Mesodermal cell (in vitro differentiated cells): ENCODE data around the gene VWA5B2.

Experiments used
- H3K27ac ChIP-seq: 2 replicates; pipeline ENCODE4 v1.7.0; 2013; ENCODE audit warnings: mild to moderate bottlenecking, low read depth, low read length, moderate library complexity; ENCODE audit not compliant: severe bottlenecking
- H3K36me3 ChIP-seq: 2 replicates; pipeline ENCODE4 v1.7.1; 2013; ENCODE audit warnings: mild to moderate bottlenecking, low read length, moderate library complexity; ENCODE audit not compliant: control insufficient read depth, insufficient read depth
- H3K4me1 ChIP-seq: one replicate; pipeline ENCODE4 v1.7.1; 2013; ENCODE audit warnings: mild to moderate bottlenecking, low read length; ENCODE audit not compliant: insufficient read depth, control insufficient read depth, poor library complexity, severe bottlenecking
- H3K4me3 ChIP-seq: 2 replicates; pipeline ENCODE4 v1.7.0; 2013; ENCODE audit warnings: low read length, control low read depth, mild to moderate bottlenecking; ENCODE audit not compliant: insufficient read depth, poor library complexity, severe bottlenecking; ENCODE audit errors: extremely low read depth
- H3K9me3 ChIP-seq: 2 replicates; pipeline ENCODE4 v1.7.1; 2013; ENCODE audit warnings: mild to moderate bottlenecking, low read length, moderate library complexity; ENCODE audit not compliant: control insufficient read depth
- WGBS, 2 experiments: methylation state at CpG; one replicate each; pipeline ENCODE4 v1.1.5; 2013; ENCODE audit warnings: missing lambda C conversion rate in 2 of 2; ENCODE audit not compliant: insufficient coverage in 2 of 2; 5-methylcytosine and 5-hydroxymethylcytosine counted together

VWA5B2 gene

DNA sequence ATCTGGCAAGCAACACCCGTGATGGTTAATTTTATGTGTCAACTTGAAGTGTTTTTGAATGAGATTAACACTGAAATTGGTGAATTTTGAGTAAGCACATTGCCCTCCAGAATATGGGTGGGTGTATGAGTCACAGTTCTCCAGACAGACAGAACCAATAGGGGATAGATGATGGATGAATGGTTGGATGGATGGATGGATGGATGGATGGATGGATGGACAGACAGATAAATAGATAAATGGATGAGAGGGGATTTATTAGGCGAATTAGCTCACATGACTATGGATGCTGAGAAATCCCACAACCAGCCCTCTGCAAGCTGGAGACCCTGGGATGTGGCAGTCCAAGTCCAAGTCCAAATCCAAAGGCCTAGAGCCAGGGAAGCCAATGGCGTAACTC, 5.4 kb upstream of the VWA5B2 start:
- Histone ChIP-seq H3K4me3 (no peak overlapping the region), H3K27ac (no peak overlapping the region), H3K4me1 (no peaks in the 10 kb centered on the region), H3K36me3 (no peaks in the 10 kb centered on the region), H3K9me3 (no peaks in the 10 kb centered on the region)
- 84 to 85% methylated on average over 3 of the region's 3 CpGs for WGBS, 2 experiments

DNA sequence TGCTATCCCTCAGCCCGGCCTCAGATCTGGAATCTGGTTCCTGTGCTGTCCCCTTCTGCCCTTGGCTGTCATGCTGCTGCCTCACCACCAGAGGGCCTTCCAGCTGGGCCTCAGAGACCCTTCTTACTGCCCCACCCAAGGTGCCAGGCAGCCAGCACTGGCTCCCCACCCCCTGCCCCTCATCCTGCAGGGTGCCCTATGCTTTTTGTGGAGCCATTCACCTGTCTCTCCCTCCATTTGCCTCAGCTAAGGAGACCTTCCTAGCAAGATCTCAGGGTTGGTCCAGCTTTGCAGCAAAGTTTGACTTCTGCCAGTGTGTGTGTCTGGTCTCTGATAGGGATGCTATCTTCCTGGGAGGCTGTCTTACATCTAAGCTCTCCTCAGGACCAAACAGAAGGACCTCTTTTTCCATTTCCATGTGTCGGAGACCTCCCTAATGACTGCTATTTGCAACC, 1.9 kb upstream of the VWA5B2 start:
- Histone ChIP-seq H3K36me3 (no peaks in the 10 kb centered on the region), H3K4me1 (peaks cover 5% of the 10 kb centered on the region), H3K9me3 (no peaks in the 10 kb centered on the region), H3K27ac (no peak overlapping the region), H3K4me3 (no peak overlapping the region)
- WGBS, 2 experiments = 58 to 67% methylated on average over 2 of the region's 2 CpGs

- H3K4me3 ChIP-seq = no peak overlapping the region
- 16 to 37% methylated on average over 6 to 7 of the region's 12 CpGs for WGBS, 2 experiments
- H3K4me1 ChIP-seq = peaks cover 5% of the 10 kb centered on the region
Measured at GRCh38 chr3:184228376-184229137, 828 bp upstream of the VWA5B2 start.

GRCh38 chr3:184230081-184230602, 757 bp downstream of the VWA5B2 start:
- 3% methylated on average over 31 to 60 of the region's 61 CpGs for WGBS, 2 experiments
- Histone ChIP-seq H3K9me3 (no peaks in the 10 kb centered on the region), H3K4me3 (peak overlapping the region; percentile 22), H3K36me3 (no peaks in the 10 kb centered on the region), H3K4me1 (peaks cover 5% of the 10 kb centered on the region), H3K27ac (no peak overlapping the region)

More at GRCh38 chr3:184228376-184229137, 828 bp upstream of the VWA5B2 start:
- H3K27ac ChIP-seq = no peak overlapping the region
- no peaks in the 10 kb centered on the region for H3K9me3 ChIP-seq
- H3K36me3 ChIP-seq = no peaks in the 10 kb centered on the region

DNA sequence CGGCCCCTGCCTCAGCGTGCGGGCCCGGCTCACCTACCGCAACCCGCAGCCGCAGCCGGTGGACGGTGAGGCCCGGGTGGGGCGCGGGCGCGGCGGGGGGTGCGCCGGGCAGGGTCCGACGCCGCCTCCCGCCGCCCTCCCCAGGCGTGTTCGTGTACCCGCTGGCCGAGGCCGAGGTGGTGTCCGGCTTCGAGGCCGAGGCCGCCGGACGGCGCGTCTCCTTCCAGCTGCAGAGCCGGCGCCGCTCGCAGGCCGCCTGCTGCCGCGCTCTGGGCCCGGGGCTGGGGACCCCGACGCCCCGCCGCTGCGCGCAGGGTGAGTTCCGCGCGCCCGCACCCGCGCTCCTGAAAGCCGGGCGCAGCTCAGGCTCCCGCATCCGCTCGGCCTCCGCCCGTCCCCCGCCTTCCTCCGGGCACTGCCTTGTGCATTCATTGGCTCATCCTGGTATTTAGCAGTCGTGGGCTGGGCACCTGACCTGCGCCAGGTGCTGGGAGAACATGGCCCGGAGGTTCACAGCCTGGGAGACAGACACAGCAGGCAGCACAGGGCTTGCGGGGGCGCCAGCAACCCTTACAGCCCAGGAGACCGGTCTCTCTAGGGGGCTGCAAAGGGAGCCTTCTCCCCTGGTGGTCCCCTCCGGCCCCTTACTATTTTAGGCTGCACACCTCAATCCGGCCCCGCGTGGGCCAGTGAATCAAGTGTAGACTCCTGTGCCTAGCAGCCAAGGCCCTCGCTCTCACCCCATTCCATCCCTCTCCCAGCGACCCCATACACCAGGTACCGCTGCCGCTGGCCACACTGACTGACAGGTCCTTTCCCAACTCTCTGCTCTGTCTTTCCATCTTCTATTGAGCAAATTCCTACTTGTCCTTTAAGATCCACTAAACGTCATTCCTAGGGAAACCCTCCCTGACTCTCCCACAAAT, 1.5 kb downstream of the VWA5B2 start:
- H3K4me3 ChIP-seq = no peak overlapping the region
- 7 to 10% methylated on average over 67 to 74 of the region's 79 CpGs for WGBS, 2 experiments
- H3K36me3 ChIP-seq = no peaks in the 10 kb centered on the region
- no peak overlapping the region for H3K27ac ChIP-seq
- H3K4me1 ChIP-seq = peaks cover 5% of the 10 kb centered on the region
- H3K9me3 ChIP-seq = no peaks in the 10 kb centered on the region

GRCh38 chr3:184231671-184232070, 2.3 kb downstream of the VWA5B2 start:
- 66% methylated on average over 3 of the region's 3 CpGs for WGBS, 2 experiments

DNA sequence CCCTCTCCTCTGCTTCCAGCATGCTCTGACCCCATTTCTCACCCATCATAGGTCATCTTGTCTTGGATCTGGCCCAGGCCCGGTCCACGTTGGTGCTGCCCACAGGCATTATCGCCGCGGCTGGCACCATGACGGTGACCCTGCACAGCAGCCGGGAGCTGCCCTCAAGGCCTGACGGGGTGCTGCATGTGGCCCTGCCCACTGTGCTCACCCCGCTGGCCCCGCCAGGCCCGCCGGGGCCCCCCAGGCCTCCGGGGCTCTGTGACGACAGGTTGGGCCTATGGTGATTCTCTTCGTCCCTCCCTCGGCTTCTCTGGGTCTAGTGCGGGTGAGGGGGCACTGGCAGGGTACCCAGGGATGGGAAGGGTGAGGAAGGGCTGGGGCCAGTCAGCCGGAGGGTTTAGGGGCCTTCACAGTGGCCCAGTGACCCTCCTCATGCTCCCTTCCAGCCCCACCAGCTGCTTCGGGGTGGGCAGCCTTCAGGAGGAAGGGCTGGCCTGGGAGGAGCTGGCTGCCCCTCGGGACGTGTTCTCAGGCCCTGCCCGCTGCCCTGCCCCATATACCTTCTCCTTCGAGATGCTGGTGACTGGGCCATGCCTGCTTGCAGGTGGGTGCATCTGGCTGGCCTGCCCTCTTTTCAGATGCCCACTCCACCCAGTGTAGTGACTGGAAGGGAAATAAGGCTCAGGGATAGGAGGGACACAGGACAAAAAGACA, 3.9 kb downstream of the VWA5B2 start:
- peaks cover 5% of the 10 kb centered on the region for H3K4me1 ChIP-seq
- H3K36me3 ChIP-seq = no peaks in the 10 kb centered on the region
- H3K4me3 ChIP-seq = no peak overlapping the region
- H3K9me3 ChIP-seq = no peaks in the 10 kb centered on the region
- H3K27ac ChIP-seq = no peak overlapping the region
- WGBS, 2 experiments = 86 to 93% methylated on average over 14 to 23 of the region's 23 CpGs

More at GRCh38 chr3:184231671-184232070, 2.3 kb downstream of the VWA5B2 start:
- Histone ChIP-seq H3K4me3 (no peak overlapping the region), H3K9me3 (no peaks in the 10 kb centered on the region), H3K36me3 (no peaks in the 10 kb centered on the region), H3K27ac (no peak overlapping the region), H3K4me1 (peaks cover 5% of the 10 kb centered on the region)

DNA sequence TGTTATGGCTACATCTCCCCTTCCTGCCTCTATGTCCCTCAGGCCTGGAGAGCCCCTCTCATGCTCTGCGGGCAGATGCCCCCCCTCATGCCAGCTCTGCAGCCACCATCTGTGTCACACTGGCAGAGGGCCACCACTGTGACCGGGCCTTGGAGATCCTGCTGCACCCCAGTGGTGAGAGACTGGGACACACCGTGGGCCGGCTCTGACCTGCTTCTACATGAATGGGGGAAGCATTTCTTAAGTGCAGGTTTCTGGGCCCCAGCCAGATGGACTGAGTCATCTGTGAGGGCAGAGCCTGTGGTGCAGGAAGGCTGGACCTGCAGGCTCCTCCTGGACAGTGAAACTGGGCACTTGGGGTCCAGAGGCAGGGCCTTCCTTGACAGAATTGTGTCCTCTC, 4.8 kb downstream of the VWA5B2 start:
- 42% methylated on average over 3 of the region's 4 CpGs; no CpG with 5 or more reads in 1 of the 2 experiments for WGBS, 2 experiments
- Histone ChIP-seq H3K36me3 (no peaks in the 10 kb centered on the region), H3K4me1 (peaks cover 5% of the 10 kb centered on the region), H3K4me3 (no peak overlapping the region), H3K27ac (no peak overlapping the region), H3K9me3 (no peaks in the 10 kb centered on the region)

DNA sequence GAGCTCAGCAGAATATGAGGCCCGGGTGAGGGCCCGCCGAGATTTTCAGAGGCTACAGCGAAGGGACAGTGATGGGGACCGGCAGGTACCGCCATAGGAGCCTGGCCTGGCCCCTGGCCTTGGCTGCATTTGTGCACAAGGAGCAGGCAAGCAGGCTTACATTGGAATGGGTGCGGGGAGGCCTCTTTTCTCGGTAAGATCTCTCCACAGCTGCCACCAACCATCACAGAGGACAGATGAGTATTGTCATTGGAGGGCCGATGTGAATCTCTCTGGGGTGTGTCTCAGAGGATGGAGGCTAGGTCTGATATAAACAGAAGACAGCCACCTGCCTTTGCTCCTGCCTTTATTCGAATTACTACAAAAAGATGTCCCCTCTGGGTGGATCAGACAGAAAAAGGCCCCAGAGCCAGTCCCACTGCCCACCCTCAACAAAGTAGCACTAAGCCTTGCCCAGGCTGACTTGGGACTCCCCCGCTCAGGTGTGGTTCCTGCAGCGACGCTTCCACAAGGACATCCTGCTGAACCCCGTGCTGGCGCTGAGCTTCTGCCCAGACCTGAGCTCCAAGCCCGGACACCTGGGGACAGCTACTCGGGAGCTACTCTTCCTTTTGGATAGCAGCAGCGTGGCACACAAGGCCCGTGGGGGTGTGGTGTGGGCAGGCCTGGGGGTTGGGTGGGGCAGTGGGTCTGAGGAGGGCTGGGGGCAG, 5.4 kb downstream of the VWA5B2 start:
- Histone ChIP-seq H3K4me3 (no peak overlapping the region), H3K36me3 (no peaks in the 10 kb centered on the region), H3K27ac (no peak overlapping the region), H3K9me3 (no peaks in the 10 kb centered on the region), H3K4me1 (peaks cover under 1% of the 10 kb centered on the region)
- WGBS, 2 experiments = 87 to 92% methylated on average over 14 of the region's 19 CpGs
